HEK293 (cell line): ENCODE results near the gene CA12.

Experiments
- CTCF ChIA-PET: fragments of 350-600 bp; formaldehyde crosslinking; extraction: SDS; loops from one replicate; lab custom pipeline; 2021; ENCODE audit warnings: antibody characterized with exemption; lab: Yijun Ruan, JAX
- POLR2A ChIA-PET: fragments of 300-600 bp; formaldehyde crosslinking; extraction: SDS; loops from one replicate; lab custom pipeline; 2020; ENCODE audit warnings: antibody characterized with exemption, inconsistent platforms; lab: Yijun Ruan, JAX
- H3K27ac ChIP-seq: fragments of 200-500 bp; sonication (Bioruptor generic); 2 replicates; pipeline ENCODE4 v1.5.1; 2014; ENCODE audit warnings: low read depth, low read length, control low read depth, inconsistent platforms; ENCODE audit errors: extremely low read depth
- H3K36me3 ChIP-seq, 2 experiments: fragments of 200-500 bp in 1 of 2; sonication (Bioruptor generic) in 1 of 2; 1 replicate in 1 of 2; 2 replicates in 1 of 2; pipeline ENCODE4 v1.5.1; 2014 to 2017; ENCODE audit warnings: inconsistent platforms in 2 of 2, low read length in 2 of 2; ENCODE audit not compliant: control insufficient read depth in 2 of 2, insufficient read depth in 1 of 2
- H3K4me1 ChIP-seq: fragments of 200-500 bp; sonication (Bioruptor generic); 2 replicates; pipeline ENCODE4 v1.5.1; 2014; ENCODE audit warnings: mild to moderate bottlenecking, low read length, inconsistent platforms; ENCODE audit not compliant: control insufficient read depth, insufficient read depth
- H3K4me3 ChIP-seq: 2 replicates; pipeline ENCODE4 v1.5.1; 2011; ENCODE audit warnings: low read depth, mild to moderate bottlenecking, control low read depth, low read length, moderate library complexity
- H3K9me3 ChIP-seq: fragments of 200-500 bp; sonication (Bioruptor generic); 2 replicates; pipeline ENCODE4 v1.5.1; 2014; ENCODE audit warnings: low read depth, low read length, inconsistent platforms; ENCODE audit not compliant: control insufficient read depth, insufficient read depth
- FEZF1 ChIP-seq: fragments of 450-650 bp; formaldehyde crosslinking; IDR thresholded peaks from 2 replicates; pipeline ENCODE4 v1.5.1; 2016; ENCODE audit warnings: missing biosample characterization, missing genetic modification characterization
- GLI2 ChIP-seq: fragments of 450-650 bp; formaldehyde crosslinking; IDR thresholded peaks from 2 replicates; pipeline ENCODE4; 2017; ENCODE audit warnings: missing biosample characterization, missing genetic modification characterization, low read depth, borderline replicate concordance
- MEIS1 ChIP-seq: sonication (generic); formaldehyde crosslinking; IDR thresholded peaks from 2 replicates; pipeline ENCODE4 v1.8.1; 2022; ENCODE audit warnings: missing genetic modification reagents, mild to moderate bottlenecking, borderline replicate concordance
- OVOL3 ChIP-seq: fragments of 450-650 bp; formaldehyde crosslinking; IDR thresholded peaks from 2 replicates; pipeline ENCODE4 v1.5.1; 2016; ENCODE audit warnings: missing biosample characterization, missing genetic modification characterization
- SETDB1 ChIP-seq: IDR thresholded peaks from one replicate; pipeline ENCODE4 v1.6.1; 2017; ENCODE audit warnings: mild to moderate bottlenecking, low read length, moderate library complexity, mixed read lengths; ENCODE audit not compliant: insufficient read length
- ZNF133 ChIP-seq: fragments of 450-650 bp; formaldehyde crosslinking; IDR thresholded peaks from 2 replicates; pipeline ENCODE4 v1.5.1; 2016; ENCODE audit warnings: missing biosample characterization, missing genetic modification characterization
- ZNF140 ChIP-seq: fragments of 450-650 bp; formaldehyde crosslinking; IDR thresholded peaks from 2 replicates; pipeline ENCODE4 v1.5.1; 2016; ENCODE audit warnings: missing biosample characterization, missing genetic modification characterization
- ZNF175 ChIP-seq: fragments of 450-650 bp; formaldehyde crosslinking; IDR thresholded peaks from 2 replicates; pipeline ENCODE4 v1.5.1; 2016; ENCODE audit warnings: missing biosample characterization, missing genetic modification characterization
- ZNF510 ChIP-seq: fragments of 450-650 bp; formaldehyde crosslinking; IDR thresholded peaks from 2 replicates; pipeline ENCODE4 v1.5.1; 2018; ENCODE audit warnings: mild to moderate bottlenecking, missing genetic modification characterization, missing biosample characterization; ENCODE audit not compliant: insufficient replicate concordance
- ZNF548 ChIP-seq: fragments of 450-650 bp; formaldehyde crosslinking; IDR thresholded peaks from 2 replicates; pipeline ENCODE4 v1.5.1; 2016; ENCODE audit warnings: missing biosample characterization, missing genetic modification characterization
- ZNF555 ChIP-seq: fragments of 450-650 bp; formaldehyde crosslinking; conservative IDR thresholded peaks from 2 replicates; pipeline ENCODE4 v1.5.1; 2017; ENCODE audit warnings: missing biosample characterization, mild to moderate bottlenecking, missing genetic modification characterization, inconsistent platforms
- ZNF677 ChIP-seq: fragments of 450-650 bp; IDR thresholded peaks from 2 replicates; pipeline ENCODE4 v1.5.0; 2018; ENCODE audit warnings: missing biosample characterization, mild to moderate bottlenecking, missing genetic modification characterization, moderate library complexity
- ZNF747 ChIP-seq: fragments of 450-650 bp; formaldehyde crosslinking; IDR thresholded peaks from 2 replicates; pipeline ENCODE4 v1.5.1; 2016; ENCODE audit warnings: missing biosample characterization, missing genetic modification characterization
- ZNF777 ChIP-seq: fragments of 450-650 bp; formaldehyde crosslinking; IDR thresholded peaks from 2 replicates; pipeline ENCODE4 v1.5.1; 2017; ENCODE audit warnings: missing biosample characterization, missing genetic modification characterization, borderline replicate concordance
- ZNF837 ChIP-seq: fragments of 450-650 bp; formaldehyde crosslinking; IDR thresholded peaks from 2 replicates; pipeline ENCODE4 v1.5.1; 2016; ENCODE audit warnings: missing biosample characterization, missing genetic modification characterization
- TF ChIP-seq, protein P1 (sequence below): fragments of 450-650 bp; formaldehyde crosslinking; IDR thresholded peaks from 2 replicates; pipeline ENCODE4 v1.5.1; 2016; ENCODE audit warnings: missing biosample characterization, missing genetic modification characterization
- TF ChIP-seq, protein P2 (sequence below): fragments of 450-650 bp; formaldehyde crosslinking; IDR thresholded peaks from 2 replicates; pipeline ENCODE4 v1.5.1; 2017; ENCODE audit warnings: missing biosample characterization, missing genetic modification characterization
- TF ChIP-seq, protein P3 (sequence below): fragments of 450-650 bp; formaldehyde crosslinking; IDR thresholded peaks from 2 replicates; pipeline ENCODE4 v1.5.1; 2016; ENCODE audit warnings: missing biosample characterization, missing genetic modification characterization, low read depth
- TF ChIP-seq, protein P4 (sequence below): fragments of 450-650 bp; formaldehyde crosslinking; IDR thresholded peaks from 2 replicates; pipeline ENCODE4 v1.5.1; 2016; ENCODE audit warnings: missing biosample characterization, missing genetic modification characterization
- TF ChIP-seq, protein P5 (sequence below): fragments of 450-650 bp; formaldehyde crosslinking; IDR thresholded peaks from 2 replicates; pipeline ENCODE4 v1.5.1; 2017; ENCODE audit warnings: missing biosample characterization, missing genetic modification characterization
- TF ChIP-seq, protein P6 (sequence below): fragments of 450-650 bp; formaldehyde crosslinking; IDR thresholded peaks from 2 replicates; pipeline ENCODE4 v1.5.1; 2016; ENCODE audit warnings: missing biosample characterization, missing genetic modification characterization
- TF ChIP-seq, protein P7 (sequence below): IDR thresholded peaks from 2 replicates; pipeline ENCODE4 v1.6.1; 2011; ENCODE audit warnings: mild to moderate bottlenecking, low read depth, low read length, borderline replicate concordance

Gene CA12

DNA sequence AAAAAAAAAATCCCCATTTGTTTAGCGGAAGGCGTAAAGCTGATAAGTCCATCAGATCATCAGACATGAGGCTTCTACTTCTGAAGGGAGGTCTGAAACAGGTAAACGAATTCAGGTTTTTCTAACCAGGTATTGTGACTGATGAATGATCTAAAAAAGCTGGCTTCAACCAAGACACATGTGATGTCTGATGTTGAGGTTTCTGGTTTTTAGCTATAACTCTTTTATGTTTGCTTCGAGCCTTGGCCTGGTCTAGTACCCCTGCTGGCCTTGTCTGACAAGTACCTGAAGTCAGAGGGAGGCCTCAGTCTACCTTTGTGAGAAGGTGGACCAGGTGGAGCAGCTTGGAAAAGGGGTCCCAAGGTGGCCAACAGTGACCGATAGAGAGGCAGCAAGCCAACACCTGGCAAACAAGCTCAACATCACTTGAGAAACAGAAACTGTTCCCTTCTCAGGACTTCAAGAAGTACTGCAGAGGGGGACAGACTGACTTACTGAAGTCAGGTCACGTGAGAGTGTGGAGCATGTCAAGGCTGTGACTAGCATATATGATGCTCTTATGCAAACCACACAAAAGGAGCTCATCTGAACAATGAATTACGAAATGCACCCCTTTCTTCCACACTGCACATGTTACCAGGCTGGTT is 33.0 kb upstream of the CA12 start:
- TF ChIP-seq, protein P1, sequence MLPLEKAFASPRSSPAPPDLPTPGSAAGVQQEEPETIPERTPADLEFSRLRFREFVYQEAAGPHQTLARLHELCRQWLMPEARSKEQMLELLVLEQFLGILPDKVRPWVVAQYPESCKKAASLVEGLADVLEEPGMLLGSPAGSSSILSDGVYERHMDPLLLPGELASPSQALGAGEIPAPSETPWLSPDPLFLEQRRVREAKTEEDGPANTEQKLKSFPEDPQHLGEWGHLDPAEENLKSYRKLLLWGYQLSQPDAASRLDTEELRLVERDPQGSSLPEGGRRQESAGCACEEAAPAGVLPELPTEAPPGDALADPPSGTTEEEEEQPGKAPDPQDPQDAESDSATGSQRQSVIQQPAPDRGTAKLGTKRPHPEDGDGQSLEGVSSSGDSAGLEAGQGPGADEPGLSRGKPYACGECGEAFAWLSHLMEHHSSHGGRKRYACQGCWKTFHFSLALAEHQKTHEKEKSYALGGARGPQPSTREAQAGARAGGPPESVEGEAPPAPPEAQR, result no peak
- no peak for TF ChIP-seq OVOL3 (tag by site-specific recombination)
- TF ChIP-seq, protein P2, sequence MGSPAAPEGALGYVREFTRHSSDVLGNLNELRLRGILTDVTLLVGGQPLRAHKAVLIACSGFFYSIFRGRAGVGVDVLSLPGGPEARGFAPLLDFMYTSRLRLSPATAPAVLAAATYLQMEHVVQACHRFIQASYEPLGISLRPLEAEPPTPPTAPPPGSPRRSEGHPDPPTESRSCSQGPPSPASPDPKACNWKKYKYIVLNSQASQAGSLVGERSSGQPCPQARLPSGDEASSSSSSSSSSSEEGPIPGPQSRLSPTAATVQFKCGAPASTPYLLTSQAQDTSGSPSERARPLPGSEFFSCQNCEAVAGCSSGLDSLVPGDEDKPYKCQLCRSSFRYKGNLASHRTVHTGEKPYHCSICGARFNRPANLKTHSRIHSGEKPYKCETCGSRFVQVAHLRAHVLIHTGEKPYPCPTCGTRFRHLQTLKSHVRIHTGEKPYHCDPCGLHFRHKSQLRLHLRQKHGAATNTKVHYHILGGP (tag by site-specific recombination), result no peak
- no peak for TF ChIP-seq ZNF677 (tag by site-specific recombination)
- TF ChIP-seq ZNF747 (tag by site-specific recombination), result no peak
- no peak for TF ChIP-seq SETDB1
- TF ChIP-seq, protein P3, sequence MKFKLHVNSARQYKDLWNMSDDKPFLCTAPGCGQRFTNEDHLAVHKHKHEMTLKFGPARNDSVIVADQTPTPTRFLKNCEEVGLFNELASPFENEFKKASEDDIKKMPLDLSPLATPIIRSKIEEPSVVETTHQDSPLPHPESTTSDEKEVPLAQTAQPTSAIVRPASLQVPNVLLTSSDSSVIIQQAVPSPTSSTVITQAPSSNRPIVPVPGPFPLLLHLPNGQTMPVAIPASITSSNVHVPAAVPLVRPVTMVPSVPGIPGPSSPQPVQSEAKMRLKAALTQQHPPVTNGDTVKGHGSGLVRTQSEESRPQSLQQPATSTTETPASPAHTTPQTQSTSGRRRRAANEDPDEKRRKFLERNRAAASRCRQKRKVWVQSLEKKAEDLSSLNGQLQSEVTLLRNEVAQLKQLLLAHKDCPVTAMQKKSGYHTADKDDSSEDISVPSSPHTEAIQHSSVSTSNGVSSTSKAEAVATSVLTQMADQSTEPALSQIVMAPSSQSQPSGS (tag by site-specific recombination), result no peak
- TF ChIP-seq ZNF555 (tag by site-specific recombination), result no peak
- TF ChIP-seq ZNF510 (tag by site-specific recombination), result no peak
- TF ChIP-seq ZNF133 (tag by site-specific recombination), result no peak
- TF ChIP-seq MEIS1 (CRISPR knock-in tag), result no peak
- no peak for TF ChIP-seq ZNF837 (tag by site-specific recombination)
- no peak for TF ChIP-seq ZNF140 (tag by site-specific recombination)
- TF ChIP-seq, protein P4, sequence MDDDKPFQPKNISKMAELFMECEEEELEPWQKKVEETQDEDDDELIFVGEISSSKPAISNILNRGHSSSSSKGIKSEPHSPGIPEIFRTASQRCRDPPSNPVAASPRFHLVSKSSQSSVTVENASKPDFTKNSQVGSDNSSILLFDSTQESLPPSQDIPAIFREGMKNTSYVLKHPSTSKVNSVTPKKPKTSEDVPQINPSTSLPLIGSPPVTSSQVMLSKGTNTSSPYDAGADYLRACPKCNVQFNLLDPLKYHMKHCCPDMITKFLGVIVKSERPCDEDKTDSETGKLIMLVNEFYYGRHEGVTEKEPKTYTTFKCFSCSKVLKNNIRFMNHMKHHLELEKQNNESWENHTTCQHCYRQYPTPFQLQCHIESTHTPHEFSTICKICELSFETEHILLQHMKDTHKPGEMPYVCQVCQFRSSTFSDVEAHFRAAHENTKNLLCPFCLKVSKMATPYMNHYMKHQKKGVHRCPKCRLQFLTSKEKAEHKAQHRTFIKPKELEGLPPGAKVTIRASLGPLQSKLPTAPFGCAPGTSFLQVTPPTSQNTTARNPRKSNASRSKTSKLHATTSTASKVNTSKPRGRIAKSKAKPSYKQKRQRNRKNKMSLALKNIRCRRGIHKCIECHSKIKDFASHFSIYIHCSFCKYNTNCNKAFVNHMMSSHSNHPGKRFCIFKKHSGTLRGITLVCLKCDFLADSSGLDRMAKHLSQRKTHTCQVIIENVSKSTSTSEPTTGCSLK, result no peak
- no peaks in the 10 kb centered on the region for H3K9me3 ChIP-seq
- H3K4me1 ChIP-seq, result no peaks in the 10 kb centered on the region
- ChIA-PET POLR2A (interaction anchor here (0.6 kb wide), 1 partner anchor 266 kb away, joined by 3 read pairs; no protein-coding TSS in a partner anchor), CTCF (interaction anchor here (0.5 kb wide), 1 partner anchor 502 kb away, joined by 4 read pairs; no protein-coding TSS in a partner anchor)
- no peak overlapping the region for H3K4me3 ChIP-seq
- no peak overlapping the region for H3K27ac ChIP-seq
- H3K36me3 ChIP-seq, result no peaks in the 10 kb centered on the region

DNA sequence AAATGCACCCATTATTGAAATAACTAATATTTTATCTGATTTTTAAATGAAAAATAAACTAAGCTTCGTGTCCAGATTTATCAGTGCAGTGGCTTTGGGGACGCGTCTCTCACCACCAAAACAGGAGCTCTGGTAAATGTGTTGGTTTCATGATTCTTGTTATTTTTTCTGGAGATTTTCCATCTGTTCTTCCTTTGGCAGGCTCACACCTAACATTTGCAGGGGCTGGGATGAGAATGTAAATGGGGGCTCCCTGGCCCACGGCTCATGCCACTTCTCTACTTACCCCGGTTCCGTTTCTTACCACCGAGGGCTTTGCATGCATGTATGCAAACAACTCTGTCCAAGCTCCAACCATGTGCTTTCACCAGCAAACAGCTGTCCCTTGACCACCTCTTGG is 30.9 kb upstream of the CA12 start:
- Histone ChIP-seq H3K36me3 (no peaks in the 10 kb centered on the region), H3K4me3 (no peak overlapping the region), H3K4me1 (peaks cover 11% of the 10 kb centered on the region; the same call in 1 of the 2 replicates), H3K27ac (no peak overlapping the region), H3K9me3 (no peaks in the 10 kb centered on the region)
- POLR2A ChIA-PET, result no interaction called here
- CTCF ChIA-PET, result no interaction called here
- TF ChIP-seq FEZF1 (tag by site-specific recombination) (no peak), ZNF548 (no peak), ZNF777 (tag by site-specific recombination) (no peak), GLI2 (tag by site-specific recombination) (no peak), ZNF175 (no peak)
- TF ChIP-seq, protein P5, sequence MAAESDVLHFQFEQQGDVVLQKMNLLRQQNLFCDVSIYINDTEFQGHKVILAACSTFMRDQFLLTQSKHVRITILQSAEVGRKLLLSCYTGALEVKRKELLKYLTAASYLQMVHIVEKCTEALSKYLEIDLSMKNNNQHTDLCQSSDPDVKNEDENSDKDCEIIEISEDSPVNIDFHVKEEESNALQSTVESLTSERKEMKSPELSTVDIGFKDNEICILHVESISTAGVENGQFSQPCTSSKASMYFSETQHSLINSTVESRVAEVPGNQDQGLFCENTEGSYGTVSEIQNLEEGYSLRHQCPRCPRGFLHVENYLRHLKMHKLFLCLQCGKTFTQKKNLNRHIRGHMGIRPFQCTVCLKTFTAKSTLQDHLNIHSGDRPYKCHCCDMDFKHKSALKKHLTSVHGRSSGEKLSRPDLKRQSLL (tag by site-specific recombination), result no peak
- TF ChIP-seq, protein P6, sequence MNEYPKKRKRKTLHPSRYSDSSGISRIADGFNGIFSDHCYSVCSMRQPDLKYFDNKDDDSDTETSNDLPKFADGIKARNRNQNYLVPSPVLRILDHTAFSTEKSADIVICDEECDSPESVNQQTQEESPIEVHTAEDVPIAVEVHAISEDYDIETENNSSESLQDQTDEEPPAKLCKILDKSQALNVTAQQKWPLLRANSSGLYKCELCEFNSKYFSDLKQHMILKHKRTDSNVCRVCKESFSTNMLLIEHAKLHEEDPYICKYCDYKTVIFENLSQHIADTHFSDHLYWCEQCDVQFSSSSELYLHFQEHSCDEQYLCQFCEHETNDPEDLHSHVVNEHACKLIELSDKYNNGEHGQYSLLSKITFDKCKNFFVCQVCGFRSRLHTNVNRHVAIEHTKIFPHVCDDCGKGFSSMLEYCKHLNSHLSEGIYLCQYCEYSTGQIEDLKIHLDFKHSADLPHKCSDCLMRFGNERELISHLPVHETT (tag by site-specific recombination), result no peak
- TF ChIP-seq, protein P7, sequence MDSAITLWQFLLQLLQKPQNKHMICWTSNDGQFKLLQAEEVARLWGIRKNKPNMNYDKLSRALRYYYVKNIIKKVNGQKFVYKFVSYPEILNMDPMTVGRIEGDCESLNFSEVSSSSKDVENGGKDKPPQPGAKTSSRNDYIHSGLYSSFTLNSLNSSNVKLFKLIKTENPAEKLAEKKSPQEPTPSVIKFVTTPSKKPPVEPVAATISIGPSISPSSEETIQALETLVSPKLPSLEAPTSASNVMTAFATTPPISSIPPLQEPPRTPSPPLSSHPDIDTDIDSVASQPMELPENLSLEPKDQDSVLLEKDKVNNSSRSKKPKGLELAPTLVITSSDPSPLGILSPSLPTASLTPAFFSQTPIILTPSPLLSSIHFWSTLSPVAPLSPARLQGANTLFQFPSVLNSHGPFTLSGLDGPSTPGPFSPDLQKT, result no peak
